GM12801 (cell line): ENCODE data around the gene IYD.

Experiments used
- CTCF ChIP-seq: IDR thresholded peaks from one replicate; pipeline ENCODE4 v1.5.1; 2011; ENCODE audit warnings: control low read depth; ENCODE audit not compliant: insufficient read length; ENCODE audit errors: extremely low read depth

The IYD gene

GRCh38 chr6:150368762-150369161 is at the start of gene IYD:
IYD (plus strand) TSS chr6:150369012; CDS start chr6:150369032, 20 bp downstream.
- no peak for TF ChIP-seq CTCF

DNA sequence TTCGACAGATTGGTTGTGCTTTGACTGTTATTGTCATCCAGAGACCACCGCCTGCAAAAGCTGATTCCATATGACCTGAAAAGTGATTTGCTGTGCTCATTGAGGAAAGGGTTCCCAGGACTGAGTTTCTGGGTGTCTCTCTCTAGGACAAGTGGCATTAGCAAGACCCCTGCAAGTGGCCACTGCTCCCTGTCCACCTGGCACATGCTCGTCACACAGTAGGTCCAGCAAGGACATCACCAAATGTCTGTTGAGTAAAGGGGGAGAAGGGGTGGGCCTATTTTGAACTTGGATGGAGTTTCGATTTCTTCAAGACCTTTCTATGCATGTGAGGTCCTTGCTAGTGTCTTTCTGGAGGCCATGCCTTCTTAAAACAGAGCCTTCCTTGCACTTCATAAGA is 48.9 kb upstream of the IYD start:
- no peak for TF ChIP-seq CTCF

GRCh38 chr6:150320442-150320841 is 48.4 kb upstream of the IYD start:
- no peak for TF ChIP-seq CTCF

- no peak for TF ChIP-seq CTCF
Measured at GRCh38 chr6:150322466-150322871, 46.3 kb upstream of the IYD start.

DNA sequence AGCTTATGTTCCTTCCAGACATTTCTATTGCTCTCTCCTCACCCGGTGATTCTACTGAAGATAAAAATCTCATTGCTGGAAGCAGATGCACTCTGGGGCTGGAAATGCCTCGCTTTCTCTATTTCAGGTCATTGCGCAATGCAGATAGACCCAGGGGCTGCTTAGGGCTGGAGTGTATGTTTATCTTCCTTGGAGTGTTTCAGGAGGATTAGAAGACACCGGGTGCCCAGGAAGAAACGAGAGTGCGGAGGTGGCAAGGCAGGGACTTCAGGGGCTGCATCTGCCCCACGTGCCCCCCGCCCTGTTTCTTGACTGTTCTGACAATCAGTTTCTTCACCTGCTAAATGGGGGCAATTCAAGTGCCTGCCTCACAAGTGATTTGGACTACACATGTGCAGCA is 45.6 kb upstream of the IYD start:
- no peak for TF ChIP-seq CTCF

DNA sequence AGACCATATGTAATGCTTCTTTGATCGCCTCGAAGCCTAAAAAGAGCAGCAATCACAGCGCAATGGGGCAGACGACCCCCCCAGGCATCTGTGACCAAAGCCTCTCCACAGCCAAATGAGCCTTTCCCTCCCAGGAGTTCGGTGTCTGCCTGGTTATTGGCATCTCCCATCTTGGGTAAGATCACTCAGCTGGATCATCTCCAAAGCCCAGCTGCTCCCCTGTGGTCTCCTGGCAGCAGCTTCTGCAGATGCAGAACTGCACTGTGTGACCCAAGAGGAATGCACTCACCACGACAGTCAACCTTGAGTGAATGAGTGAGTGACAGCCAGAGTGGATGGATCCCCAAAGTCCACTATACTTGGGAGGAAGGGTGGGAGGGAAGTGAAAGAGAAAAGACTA is 44.8 kb upstream of the IYD start:
- TF ChIP-seq CTCF: no peak

DNA sequence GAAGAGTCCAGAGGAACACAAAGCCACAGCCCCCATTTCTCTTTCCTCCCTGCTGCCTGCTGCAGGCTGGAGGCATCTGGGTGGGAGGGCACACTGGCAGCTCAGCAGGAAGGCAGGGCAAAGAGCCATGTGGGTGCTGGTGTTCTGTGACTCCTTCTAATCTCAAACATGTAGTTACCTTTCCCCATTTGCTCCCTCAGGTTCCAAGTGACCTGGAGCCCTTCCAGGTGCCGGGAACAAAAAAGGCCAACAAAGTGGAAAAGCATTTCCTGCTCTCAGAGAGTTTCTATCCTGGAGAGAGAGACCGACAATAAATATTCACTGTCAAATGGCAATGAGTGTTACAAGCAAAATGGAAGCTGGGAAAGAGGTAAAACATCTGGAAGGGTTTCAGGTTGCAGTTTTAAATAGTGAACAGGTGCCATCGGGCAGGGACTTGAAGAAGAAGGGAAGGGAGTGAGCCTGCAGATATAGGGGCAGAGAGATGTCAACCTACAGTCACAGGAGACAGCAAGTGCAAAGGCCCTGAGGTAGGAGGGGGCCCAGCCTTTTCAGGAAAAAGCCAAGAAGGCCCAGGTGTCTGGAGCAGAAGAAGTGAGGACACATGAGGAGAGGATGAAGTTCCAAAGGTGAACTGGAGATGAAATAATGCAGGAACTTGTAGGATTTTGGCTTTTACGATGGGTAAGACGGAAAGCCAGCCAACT is 43.6 kb upstream of the IYD start:
- no peak for TF ChIP-seq CTCF
